GM18870 (cell line): ENCODE data around the gene ZNF524.
"Not testable (repeated sequence)": the region's sequence is repeated elsewhere in the genome, so short reads cannot be mapped to it uniquely, and the experiment has no call there.

Experiments
- ATAC-seq: cut with Tn5 transposase; IDR thresholded peaks from one replicate; pipeline ENCODE4 v1.9.1; 2021; ENCODE audit warnings: moderate library complexity; ENCODE audit not compliant: unreplicated experiment

Gene ZNF524

DNA sequence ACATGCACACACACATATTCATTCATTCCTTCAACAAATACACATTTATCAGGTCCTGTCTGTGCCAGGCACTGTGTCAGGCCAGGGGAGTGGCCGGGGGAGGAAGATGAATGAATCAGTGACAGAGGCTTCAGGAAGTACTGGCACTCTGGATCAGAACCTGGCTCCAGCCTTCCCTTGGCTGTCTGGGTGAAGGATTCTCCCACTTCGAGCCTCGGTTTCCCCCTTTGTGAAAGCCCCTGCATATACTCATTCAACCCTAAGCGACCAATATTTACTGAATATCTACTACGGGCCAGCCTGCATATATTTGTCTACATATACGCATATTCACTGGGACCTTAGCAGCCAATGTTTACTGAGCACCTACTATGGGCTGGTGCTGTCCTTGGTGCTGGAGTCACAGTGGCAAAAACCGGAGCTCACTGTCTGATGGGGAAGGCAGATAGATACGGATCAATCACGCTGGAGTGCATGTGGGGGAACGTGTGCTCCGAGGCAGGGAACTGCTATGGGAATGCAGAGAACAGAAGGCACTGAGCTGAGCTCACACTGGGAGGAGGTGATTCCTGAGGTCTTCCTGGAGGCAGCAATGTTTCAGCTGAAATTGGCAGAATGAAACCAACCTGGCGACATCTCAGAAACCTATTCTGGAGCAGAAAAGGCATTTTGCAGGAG, 18.8 kb upstream of the ZNF524 start:
- no peak for ATAC-seq

DNA sequence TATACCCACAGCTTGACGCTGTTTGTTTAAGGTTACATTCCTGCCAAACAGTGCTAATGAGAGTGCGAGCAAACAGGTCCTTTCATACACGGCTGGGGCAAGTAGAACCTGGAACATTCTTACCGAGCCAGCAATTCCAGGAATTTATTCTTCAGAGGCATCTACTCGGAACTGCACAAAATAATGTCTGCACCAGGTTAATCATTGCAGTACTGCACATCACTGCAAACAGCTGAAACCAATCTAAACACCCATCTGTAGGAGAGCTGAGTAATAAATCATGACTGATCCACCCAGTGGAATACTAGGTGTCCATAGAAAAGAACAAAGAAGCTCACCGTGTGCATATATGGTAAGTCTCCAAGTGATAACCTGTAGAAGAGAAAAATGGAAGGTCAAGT, 18.3 kb upstream of the ZNF524 start:
- ATAC-seq: no peak

DNA sequence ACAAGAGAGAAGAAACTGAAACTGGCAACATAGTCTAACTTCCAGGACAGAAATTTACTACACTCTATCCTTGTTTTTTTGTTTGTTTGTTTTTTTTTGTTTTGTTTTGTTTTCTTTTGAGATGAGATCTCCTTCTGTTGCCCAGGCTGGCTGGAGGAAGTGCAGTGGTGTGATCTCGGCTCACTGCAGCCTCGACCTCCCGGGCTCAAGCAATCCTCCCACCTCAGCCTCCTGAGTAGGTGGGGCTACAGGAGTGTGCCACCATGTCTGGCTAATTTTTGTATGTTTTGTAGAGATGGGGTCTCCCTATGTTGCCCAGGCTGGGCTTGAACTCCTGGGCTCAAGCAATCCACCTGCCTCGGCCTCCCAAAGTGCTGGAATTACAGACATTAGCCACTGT, 17.8 kb upstream of the ZNF524 start:
- ATAC-seq: not testable (repeated sequence)

DNA sequence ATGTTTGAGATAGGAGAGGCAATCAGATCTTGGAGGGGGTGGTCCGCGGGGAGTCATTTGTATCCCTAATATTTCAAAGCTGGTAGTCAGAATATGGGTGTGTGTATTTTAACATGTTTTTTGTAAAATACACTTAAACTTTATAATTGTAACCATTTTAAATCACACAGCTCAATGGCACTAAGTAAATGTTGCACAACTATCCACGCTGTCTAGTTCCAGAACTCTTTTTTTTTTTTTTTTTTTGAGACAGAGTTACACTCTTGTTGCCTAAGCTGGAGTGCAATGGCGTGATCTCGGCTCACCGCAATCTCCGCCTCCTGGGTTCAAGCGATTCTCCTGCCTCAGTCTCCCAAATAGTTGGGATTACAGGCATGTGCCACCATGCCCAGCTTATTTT, 16.2 kb upstream of the ZNF524 start:
- ATAC-seq: not testable (repeated sequence)

DNA sequence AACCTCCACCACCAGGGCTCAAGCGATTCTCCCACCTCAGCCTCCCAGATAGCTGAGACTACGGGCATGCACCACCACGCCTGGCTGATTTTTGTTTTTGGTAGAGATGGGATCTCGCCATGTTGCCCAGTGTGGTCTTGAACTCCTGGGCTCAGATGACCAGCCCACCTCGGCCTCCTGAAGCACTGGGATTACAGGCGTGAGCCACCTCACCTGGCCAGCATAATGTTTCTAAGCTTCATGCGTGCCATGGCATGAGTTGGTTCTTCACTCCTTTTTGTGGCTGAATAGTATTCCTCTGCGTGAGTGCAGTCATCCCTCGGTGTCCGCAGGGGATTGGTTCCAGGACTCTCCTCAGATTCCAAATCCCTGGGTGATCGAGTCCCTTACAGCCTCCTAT, 15.2 kb upstream of the ZNF524 start:
- ATAC-seq: no peak

DNA sequence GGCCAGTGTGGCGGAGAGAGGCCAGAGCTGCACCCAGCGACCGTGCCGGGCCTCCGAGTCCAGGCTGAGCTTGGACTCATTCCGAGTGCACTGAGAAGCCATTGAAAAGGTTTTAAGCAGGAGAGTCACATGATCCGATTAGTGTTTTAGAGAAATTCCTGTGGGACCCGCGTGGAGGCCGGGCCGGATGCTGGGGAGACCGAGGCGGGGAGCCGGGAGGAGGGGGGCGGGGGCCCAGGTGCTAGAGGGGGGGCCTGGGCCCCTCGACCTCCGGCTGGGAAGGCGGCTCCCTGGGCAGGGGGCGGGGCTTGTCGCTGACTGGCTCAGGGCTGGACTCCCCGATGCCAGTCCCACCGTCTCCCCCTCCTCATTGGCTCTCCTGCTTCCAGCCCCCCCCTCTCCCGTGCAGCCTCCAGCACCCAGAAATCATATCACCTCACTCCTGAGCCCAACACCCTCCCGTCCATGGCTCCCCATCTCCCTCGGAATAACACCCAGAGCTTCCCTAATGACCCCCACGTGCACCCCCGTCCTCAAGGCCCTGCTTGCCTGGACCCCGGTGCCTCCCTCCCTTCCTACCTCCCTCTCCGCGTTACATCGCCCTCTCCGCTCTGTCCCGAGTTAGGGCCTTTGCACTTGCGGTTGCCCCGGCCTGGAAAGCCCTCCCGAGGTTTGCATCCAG, 14.3 kb upstream of the ZNF524 start:
- no peak for ATAC-seq

DNA sequence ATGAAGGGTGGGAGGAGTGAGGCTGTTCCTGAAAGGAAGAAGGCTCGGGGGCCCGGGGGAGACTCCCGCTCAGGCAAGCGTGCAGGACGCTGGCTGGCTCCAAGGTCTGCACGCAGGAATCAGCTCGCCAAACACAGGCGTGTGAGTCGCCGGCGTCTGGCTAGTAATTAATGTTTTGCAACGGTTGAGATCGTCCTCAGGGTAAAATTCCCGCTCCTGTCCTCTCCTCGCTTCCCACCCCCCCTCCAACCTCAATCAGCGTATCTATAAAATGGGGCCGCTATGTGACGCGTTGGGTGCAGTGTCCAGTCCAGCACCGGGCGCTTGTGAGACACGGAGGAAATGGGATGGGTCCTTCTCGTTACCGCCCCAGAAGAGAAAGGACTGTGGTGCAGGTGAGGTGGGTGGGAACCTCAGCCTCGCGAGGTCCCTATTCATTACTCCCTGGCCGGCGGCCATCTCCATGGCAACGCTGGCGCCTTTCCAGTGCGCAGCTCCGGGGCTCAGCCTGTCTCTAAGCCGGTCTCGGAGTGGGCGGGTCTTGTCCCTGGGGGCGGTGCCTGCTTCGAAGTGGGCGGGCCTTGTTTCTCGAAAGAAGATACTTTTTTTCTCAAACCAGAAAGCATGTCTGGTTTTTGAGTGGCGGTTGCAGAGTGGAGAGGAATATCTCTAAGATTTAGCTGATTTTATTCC, 13.0 kb upstream of the ZNF524 start:
- peak; percentile 57 for ATAC-seq

DNA sequence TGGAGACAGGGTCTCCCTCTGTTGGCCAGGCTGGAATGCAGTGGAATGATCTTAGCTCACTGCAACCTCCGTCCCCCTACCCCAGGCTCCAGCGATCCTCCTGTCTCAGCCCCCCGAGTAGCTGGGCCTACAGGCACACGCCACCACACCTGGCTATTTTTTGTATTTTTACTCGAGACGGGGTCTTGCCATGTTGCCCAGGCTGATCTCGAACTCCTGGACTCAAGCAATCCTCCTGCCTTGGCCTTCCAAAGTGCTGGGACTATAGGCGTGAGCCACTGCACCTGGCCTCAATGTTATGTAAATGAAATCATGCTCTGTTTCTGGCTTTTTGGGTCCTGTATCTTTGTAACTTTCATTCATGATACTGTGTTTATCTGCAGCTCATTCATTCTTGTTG, 11.3 kb upstream of the ZNF524 start:
- ATAC-seq: no peak

DNA sequence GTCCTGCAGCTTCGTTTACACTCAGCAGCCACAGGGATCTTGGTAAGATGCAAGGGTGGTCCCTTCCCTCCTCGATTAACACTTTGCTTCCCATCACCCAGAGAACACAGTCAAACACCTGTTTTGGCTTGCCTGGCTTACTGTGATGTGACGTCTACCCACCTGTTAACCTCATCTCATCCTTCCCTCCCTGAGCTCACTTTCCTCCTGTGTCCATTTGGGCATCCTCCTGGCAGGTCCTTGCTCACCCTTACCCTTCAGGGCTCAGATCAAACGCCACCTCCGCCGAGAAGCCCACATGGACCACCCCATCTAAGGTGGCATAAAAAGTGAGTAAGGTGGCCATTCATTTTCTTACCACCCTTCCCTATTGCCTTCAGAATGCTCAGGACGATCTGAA, 10.0 kb upstream of the ZNF524 start:
- no peak for ATAC-seq

DNA sequence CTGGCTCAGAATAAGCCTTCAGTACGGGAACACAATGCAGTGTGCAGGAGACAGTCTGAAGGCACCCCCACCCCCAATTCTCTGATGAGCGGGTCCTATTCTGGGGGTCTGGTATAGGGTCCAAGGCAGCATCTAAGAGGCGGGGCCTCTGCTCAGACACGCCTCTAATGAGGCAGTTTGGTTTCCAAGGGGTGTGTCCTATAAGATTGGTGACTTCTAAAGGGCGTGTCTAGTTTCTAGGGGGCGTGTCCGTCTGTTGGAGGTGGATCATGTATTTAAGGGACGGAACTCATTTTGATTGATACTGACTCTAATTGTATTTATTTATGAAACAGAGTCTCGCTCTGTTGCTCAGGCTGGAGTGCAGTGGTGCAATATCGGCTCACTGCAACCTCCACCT, 9.5 kb upstream of the ZNF524 start:
- ATAC-seq: no peak

DNA sequence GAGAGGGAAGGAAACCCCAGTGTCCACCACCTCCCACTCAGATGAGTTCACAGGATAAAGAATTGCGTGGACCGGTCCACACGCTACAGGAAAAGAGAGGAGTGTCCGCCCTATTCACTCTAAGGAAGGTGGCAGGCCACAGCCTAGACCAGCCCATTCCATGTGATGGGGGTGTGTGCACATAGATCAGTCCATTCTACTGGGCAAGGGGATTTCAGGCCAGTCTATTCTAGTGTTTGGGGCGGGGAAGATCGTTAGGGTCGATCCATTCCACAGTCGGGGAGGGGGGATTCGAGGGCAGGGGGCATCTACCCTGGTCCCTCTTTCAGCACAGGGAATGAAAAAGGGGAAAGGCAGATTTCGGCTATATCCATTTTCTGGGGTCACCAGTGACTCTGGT, 8.5 kb upstream of the ZNF524 start:
- ATAC-seq: no peak

DNA sequence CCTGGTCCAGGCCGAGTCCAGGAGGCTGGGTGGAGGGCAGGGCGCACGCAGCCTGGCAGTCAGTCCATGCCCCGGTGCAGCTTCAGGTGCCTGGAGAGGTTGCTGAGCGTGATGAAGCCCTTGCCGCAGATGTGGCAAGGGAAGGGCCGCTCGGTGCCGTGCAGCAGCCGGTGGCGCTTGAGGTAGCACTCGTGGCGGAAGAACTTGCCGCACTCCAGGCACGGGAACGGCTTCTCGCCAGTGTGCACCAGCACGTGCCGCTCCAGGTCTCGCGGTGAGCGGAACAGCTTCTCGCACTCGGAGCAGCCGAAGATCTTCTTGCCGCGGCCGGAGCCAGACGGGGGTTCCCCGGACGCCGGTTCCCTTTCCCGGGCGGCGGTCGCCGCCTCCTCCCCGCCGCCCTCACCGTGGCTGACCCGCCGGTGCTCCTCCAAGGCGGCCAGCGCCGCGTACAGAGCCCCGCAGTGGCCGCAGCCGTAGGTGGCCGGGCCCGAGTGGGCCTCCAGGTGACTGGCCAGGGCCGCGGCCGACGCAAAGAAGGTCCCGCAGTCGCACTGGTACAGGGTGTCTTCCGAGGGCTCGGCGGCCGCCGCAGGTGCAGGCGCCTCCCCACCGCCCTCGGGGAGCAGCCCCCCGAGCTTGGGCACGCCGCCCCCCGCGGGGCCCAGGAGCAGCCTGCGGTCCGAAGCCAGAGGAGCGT, 7.5 kb upstream of the ZNF524 start:
- no peak for ATAC-seq

DNA sequence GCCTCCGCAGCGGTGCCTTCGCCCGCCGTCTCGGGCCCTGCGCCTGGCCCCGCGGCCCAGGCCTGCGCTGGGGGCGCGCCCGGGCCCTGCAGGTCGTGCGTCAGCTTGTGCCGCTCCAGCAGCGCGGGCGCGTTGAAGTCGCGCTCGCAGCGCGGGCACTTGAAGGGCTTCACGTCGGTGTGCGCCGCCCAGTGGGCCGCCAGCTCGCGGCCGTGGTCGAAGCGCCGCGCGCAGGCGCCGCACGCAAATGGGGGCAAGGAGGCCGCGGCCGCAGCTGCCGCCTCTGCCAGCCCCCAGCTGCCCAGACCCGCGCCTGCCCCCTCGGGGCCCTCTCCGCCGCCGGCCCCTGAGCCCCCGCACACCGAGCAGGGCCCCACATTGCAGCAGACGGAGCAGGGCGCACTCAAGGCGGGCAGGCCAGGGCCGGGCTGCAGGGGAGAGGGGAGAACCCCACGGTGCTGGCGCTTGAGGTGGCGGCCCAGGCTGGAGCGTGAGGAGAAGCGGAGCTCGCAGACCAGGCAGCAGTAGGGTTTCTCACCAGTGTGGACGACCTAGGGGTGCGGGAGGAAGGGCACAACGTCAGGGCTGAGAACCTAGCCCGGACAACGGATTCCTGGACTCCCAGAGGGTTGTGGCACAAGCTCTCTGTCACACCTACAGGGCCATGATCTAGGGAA, 6.9 kb upstream of the ZNF524 start:
- no peak for ATAC-seq

DNA sequence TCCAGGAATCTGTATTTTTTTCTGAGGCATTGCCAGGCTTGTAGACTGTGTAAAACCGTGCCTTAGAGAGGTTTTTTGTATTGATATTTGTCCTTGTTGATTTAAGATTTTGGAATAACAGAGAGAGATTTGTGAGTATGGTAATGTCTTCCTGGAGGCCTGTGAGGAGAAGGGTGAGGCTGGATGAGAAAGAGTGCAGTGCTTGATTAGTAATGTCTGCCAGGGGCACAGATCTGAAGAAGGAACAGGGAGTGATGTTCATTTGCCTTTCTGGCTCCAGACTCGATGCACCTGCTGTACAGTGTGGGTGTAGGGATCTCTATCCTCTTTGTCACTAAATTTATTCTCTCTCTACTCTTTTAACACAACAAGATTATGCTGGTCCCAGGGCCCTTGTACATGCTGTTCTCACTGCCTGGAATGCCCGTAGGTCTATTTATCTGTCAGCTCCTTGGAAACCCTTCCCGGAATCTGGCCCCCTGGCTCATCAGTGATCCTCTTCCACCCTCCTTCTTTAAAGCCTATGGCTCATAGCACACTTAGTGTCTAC, 5.0 kb upstream of the ZNF524 start:
- ATAC-seq: no peak

DNA sequence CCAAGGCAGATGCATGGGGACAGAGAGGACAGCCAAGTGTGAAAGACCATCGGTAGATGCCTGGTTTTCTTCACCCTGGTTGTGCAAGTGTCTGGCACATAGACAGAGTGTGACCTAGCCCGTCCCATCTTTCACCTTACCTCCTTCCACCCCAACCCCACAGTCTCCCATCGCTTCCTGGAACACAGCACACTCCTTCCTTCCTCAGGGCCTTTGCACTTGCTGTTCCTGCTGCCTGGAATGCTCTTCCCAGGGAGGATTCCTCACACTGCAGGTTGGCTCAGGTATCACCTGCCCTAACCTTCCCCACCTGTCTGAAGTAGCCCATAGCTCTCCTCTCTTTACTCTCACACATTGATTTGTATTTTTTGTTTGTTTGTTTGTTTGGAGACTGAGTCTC, 3.8 kb upstream of the ZNF524 start:
- ATAC-seq: no peak

DNA sequence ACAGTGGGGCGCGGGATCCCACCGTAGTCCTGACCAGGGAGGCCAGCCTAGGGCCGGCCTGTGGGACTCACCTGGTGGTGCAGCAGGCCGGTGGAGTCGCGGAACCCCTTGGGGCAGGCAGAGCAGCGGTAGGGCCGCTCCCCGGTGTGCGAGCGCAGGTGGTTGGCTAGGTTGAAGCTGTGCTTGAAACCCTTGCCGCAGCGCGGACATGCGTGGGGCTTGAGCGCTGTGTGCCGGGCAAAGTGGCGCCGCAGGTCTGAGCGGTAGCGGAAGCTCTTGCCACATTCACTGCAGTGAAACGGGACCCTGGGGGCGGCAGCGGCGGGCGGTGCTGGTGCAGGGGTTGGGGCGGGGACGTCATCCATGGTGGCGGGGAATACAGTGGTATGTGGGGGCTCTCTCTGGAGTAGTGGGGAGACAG, 2.6 kb upstream of the ZNF524 start:
- no peak for ATAC-seq

DNA sequence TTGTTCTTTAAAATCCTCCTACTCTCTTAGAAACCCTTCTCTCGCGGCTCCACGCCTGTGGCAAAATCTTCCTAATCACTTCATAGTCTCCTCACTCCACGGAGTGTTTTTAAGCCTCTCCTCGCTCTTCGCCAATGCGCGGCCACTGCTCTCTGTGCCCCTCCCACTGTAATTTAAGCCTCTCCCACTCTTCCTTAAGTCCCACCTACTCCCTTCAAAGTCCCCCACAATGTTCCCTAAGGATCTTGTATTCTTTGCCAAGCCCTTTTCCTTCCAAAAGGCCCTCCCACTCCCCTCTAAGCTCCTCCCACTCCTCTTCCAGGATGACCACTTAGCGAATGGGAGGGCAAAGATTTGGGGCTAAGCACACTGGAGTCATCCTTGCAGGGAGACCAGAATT, 2.1 kb upstream of the ZNF524 start:
- ATAC-seq: no peak

DNA sequence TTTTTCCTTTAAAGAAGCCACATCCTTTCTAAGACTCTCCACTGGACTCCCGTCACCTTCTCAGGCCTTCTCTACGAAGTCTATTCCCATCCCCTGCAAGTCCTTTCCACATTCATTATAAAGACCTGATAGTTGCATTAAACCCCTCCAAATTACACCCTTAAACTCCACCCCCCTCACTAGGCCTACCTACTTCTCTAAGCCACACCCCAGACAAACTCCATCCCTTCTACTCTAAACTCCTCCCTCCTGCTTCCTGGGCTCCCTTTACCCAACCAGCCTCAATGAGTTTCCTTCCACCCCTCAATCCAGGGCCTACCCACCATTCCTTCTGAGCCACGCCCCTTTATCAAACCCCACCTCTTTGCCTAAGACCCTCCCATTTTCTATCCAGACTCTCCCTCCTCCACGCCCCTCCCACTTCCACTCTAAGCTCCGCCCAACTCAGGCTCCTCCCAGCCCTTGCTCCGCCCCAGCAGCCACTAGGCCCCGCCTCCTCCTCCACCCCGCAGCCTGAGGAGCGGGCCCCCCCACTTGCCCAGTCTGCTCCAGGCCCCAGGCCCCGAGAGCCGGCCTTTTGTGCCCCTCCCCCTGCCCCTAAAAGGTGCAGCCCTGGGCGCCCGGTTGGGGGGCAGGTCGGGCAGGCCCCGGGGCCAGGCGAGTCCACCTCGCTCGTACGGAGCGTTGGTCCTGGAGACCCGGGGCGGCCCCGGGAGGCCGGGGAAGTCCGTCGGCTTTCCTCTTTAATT, 1.2 kb upstream of the ZNF524 start:
- peak; percentile 41 for ATAC-seq

DNA sequence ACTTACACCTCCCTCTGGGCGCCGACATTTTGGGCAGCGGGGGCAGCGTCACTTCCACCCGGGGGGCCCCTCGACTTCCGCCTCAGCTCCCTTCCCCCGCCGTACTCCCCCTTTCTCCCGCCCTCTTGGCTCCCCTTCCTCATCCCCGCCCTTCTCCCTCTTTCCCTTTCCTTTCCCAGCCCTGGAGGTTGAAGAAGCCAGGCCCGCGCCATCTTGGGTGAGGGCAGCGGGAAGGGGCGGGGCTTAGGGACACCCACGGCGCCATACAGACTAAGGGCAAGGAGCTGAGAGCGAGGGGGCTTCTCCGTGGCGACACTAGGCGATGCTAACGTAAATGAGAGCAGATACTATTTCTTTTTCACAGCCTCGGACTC, 633 bp upstream of the ZNF524 start, which contains the start of gene FIZ1:
Gene FIZ1 (minus strand): TSS at position 50 of the 374 bp plus-strand sequence. CDS start 1,652 bp downstream, outside the sequence.
- ATAC-seq: peak; percentile 38

DNA sequence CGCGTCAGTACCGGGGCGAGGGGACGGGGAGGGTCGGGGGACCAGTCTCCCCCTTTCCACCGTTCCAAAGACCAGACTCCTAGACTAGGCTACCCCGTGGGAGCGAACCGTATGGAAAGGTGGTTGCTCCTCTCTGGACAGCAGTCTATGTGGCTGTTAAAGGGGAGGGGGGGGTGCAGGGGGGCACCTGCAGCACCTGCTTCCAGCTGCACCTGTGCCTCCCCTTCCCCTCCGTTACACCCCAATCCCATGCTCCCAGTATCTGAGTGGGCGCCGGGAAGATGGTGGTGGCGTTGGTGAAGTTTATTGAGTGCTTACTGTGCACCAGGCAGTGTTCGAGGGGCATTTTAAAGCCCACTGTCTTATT, 557 bp downstream of the ZNF524 start:
- ATAC-seq: no peak
